NCI-H187 (cell line): ENCODE data around the gene ASAP2.

Experiments
- DNase-seq, 2 experiments: peaks; one replicate each; lab custom pipeline; 2025; lab: John Stamatoyannopoulos, UW

ASAP2 gene

GRCh38 chr2:9403924-9404323, 197.3 kb downstream of the ASAP2 start:
- no peak for DNase-seq

GRCh38 chr2:9404451-9404850, 197.8 kb downstream of the ASAP2 start:
- no peak for DNase-seq

DNA sequence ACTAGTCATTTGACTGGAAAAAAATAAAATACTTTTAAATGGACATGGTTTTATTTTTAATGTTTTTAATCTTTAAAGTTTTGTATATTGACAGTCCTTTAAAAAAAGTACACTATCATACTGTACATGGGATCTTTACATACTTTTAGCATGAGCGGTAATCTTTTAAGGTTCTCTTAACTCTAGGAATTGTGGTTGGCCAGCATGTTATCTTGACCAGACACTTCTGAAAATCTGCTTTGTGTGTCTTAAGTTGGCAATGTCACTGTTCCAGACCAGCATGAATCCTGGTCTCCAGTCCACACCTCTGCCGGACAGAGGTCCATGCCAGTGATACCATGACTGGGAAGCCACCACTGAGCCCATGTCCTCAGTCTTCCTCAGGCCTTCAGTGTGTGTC, 199.0 kb downstream of the ASAP2 start:
- DNase-seq = no peak

DNA sequence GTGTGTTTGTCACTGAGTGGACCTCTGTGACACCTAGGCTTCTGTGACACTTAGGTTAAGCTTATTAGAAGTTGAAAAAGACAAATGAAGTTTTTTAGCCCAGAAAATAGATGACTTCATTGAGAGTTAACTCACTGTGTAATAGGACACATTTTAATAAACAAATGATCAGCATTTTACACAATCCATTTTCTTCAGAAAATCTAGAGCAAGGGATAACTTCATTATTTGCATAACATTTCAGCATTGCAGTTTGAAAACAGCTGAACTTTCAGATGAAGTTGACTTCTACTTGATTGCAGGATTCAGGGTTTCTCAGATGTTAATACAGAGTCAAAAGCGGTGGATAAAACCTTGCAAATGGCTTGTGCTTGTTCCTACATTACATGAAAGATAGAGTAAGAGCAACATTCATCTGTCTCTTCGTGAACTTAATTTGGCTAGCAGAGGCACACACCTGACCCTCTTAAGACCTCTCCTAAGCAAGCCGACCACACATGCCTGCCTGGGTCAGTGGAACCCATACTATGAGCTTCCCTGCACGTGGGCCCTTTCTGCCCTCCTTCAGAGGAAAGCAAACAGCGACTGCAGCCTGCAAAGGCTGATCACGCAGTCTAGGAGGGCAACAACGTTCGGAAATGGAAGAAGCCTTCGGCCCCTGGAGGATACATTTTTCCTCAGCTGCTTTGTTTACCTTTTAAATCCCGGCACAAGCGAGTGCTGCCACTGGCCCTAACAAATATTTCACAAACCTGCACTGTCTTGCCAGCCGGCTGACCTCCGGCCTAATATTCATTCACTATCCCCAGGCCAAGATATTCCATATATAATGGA, 200.1 kb downstream of the ASAP2 start:
- DNase-seq = no peak

GRCh38 chr2:9407363-9407811, 200.8 kb downstream of the ASAP2 start:
- no peak for DNase-seq

GRCh38 chr2:9408641-9409151, 202.1 kb downstream of the ASAP2 start:
- no peak for DNase-seq

DNA sequence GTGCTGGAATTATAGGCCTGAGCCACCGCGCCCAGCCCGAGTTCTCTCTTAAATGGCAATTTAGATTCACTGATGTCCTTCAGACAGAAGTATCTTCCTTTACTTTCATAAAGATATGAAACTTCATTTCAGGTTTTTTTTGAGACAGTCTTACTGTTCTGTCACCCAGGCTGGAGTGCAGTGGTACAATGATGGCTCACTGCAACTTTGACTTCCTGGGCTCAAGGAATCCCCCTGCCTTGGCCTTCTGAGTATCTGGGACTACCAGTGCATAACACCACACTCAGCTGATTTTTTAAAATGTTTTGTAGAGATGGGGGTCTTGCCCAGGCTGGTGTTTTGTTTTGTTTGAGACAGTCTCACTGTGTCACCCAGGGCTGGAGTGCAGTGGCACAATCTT, 203.5 kb downstream of the ASAP2 start:
- DNase-seq = no peak

DNA sequence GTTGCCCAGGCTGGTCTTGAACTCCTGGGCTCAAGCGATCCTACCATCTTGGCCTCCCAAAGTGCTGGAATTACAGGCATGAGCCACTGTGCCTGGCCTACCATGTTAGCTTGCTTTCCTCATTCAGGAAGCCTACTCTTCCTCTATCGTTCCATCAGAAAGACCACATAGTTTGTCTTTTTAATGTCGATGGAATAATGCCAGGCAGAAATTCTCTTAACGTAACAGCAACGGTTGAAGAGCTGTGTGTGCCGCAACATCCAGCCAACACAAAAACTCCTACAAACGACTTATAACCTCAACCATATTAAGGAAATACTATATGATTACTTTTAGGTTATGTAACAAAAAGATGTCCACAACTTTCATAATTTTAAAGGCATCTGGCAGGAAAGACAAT, 206.2 kb downstream of the ASAP2 start:
- no peak for DNase-seq

DNA sequence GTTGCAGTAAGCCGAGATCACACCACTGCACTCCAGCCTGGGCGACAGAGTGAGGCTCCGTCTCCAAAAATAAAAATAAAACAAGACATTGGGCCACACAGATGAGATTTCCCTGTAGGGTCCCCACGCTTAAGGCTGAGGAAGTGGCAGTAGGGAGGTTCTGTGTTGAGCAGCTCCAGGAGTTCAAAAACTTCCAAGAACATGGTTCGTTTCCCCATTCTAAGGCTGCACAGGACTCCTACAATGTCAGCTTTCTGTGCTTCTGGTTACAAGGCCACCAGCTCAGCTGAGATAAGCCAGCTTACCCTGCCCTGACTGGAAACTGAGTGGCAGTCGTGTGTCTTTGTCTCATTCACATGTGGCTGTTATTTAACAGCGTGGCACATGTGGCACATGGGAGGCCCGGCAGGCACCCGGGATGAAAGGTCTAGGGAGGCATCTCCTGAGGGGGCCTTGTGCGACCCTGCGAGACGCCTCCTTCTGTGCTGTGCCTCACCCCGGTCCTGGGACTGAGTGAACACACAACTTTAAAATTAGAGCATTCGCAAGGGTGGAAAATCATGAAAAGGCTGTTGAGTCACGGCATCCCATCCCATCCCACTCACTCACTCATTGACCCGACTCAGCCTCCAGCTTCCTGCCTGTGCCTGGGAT, 209.0 kb downstream of the ASAP2 start:
- DNase-seq = no peak

- no peak for DNase-seq
These were observed 209.8 kb downstream of the ASAP2 start for GRCh38 chr2:9416267-9416961.

DNA sequence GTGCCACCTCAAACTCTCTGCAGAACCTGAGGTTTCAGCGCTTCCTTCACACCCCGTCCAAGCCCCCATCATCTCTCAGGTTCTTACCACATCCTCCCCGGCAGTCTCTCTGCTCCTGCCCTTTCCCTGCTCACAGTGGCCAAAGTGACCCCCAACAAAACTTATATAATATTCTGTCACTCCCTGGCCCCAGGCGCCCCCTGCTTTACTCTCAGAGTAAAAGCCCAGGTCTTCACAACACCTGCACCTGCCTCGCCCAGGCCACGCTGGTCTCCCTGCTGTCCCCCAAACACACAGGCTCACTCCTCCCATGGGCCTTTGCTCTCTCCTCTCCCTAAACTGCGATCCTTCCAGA, 210.3 kb downstream of the ASAP2 start:
- DNase-seq = no peak

DNA sequence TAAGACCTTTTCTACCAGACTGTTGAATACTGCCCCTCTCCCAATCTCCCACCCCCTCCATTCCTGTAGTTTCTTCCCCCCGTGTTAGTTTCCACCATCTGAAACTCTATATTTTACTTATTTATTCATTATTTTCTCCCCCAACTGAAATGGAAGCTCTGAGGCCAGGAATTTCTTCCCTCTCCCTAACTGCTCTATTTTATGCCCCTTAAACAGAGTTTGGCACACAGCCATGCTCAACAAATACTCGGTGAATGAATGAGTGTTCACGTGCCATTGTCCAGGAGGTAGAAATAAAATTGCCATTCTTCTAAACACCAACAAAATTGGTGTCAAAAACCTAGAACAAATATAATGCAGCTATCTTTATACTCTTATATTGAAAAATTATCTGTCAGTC, 211.1 kb downstream of the ASAP2 start:
- DNase-seq = no peak

GRCh38 chr2:9418746-9419145, 212.1 kb downstream of the ASAP2 start:
- no peak for DNase-seq

- DNase-seq = no peak
These were observed 212.9 kb downstream of the ASAP2 start for GRCh38 chr2:9419541-9419940.

GRCh38 chr2:9420495-9420894, 213.9 kb downstream of the ASAP2 start:
- no peak for DNase-seq

GRCh38 chr2:9422321-9423099, 215.9 kb downstream of the ASAP2 start:
- DNase-seq = peak; percentile 42 to 59

- DNase-seq = peak; percentile 98 to 99
These were observed 216.7 kb downstream of the ASAP2 start, which contains the start of the genes CPSF3 and ITGB1BP1 for GRCh38 chr2:9423100-9423921. TSS of gene CPSF3 (plus strand) at chr2:9423654. CDS start at chr2:9423774, 120 bp downstream. TSS of gene ITGB1BP1 (minus strand) at chr2:9423528. CDS start at chr2:9418697, 4,831 bp downstream.

DNA sequence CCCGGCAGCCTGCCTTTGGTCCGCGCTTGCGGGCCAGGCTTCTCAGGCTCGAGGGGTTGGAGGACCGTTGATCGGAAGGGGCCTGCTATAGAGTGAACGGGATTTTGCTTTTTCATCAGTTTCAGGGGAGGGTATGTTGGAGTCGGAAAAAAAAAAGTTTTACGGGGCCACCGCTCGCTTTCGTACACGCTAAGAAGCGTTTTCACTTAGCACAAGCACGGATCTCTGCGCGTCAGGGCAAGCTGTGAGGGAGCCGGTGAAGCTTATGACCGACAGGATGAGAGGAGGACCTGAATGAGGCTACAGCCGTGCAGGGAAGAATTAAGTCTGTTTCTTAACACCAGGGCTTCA, 217.3 kb downstream of the ASAP2 start:
- no peak for DNase-seq

GRCh38 chr2:9424447-9425164, 218.0 kb downstream of the ASAP2 start:
- DNase-seq = no peak

- no peak for DNase-seq
These were observed 222.5 kb downstream of the ASAP2 start for GRCh38 chr2:9428965-9429577.
